Neuronal stem cell (in vitro differentiated cells): ENCODE results near the gene DDHD1. TPM values are rescaled to one million over a fixed set of nuclear protein-coding genes. Genes with fewer than 3 reads are reported as not detected.

ENCODE experiments used
- DNase-seq: peaks from one replicate; pipeline ENCODE4 v3.0.0-alpha.2; 2013; ENCODE audit warnings: low spot score
- H2AFZ ChIP-seq: one replicate; pipeline ENCODE4 v1.6.1; 2013; ENCODE audit warnings: mild to moderate bottlenecking, low read length, inconsistent platforms
- H2AK5ac ChIP-seq: 2 replicates; pipeline ENCODE4 v1.6.1; 2013; ENCODE audit warnings: low read depth, mild to moderate bottlenecking, inconsistent platforms, low read length, moderate library complexity, mixed read lengths
- H2BK120ac ChIP-seq: 2 replicates; pipeline ENCODE4 v1.6.1; 2013; ENCODE audit warnings: low read depth, mild to moderate bottlenecking, inconsistent platforms, low read length, moderate library complexity, mixed read lengths
- H2BK12ac ChIP-seq: one replicate; pipeline ENCODE4 v1.6.1; 2013; ENCODE audit warnings: low read length, inconsistent platforms
- H2BK15ac ChIP-seq: 2 replicates; pipeline ENCODE4 v1.6.1; 2013; ENCODE audit warnings: mild to moderate bottlenecking, low read length, inconsistent platforms, mixed read lengths
- H2BK5ac ChIP-seq: one replicate; pipeline ENCODE4 v1.6.1; 2013; ENCODE audit warnings: inconsistent platforms, mild to moderate bottlenecking, low read length, moderate library complexity
- H3K14ac ChIP-seq: one replicate; pipeline ENCODE4 v1.6.1; 2013; ENCODE audit warnings: low read length, inconsistent platforms
- H3K18ac ChIP-seq: 2 replicates; pipeline ENCODE4 v1.6.1; 2013; ENCODE audit warnings: low read length, inconsistent platforms
- H3K23ac ChIP-seq: 2 replicates; pipeline ENCODE4 v1.6.1; 2013; ENCODE audit warnings: low read depth, mild to moderate bottlenecking, mixed read lengths, low read length, inconsistent platforms; ENCODE audit not compliant: poor library complexity
- H3K27ac ChIP-seq: replicated peaks from 3 replicates; pipeline ENCODE4 v1.5.1; 2013; ENCODE audit warnings: low read length, inconsistent platforms
- H3K27me3 ChIP-seq, 3 experiments: 2 replicates each; pipeline ENCODE4 v1.6.1; 2013; ENCODE audit warnings: low read length in 3 of 3, mild to moderate bottlenecking in 2 of 3, inconsistent platforms in 1 of 3, low read depth in 1 of 3, mixed read lengths in 1 of 3, moderate library complexity in 1 of 3; ENCODE audit not compliant: control insufficient read depth in 3 of 3, insufficient read depth in 3 of 3
- H3K36me3 ChIP-seq, 2 donors: replicated peaks in 1 of 2; 2 replicates each; pipeline ENCODE4 v1.6.1; 2013; ENCODE audit warnings: low read length in 2 of 2; ENCODE audit not compliant: control insufficient read depth in 2 of 2, insufficient read depth in 2 of 2
- H3K4ac ChIP-seq: 2 replicates; pipeline ENCODE4 v1.6.1; 2013; ENCODE audit warnings: inconsistent platforms, mild to moderate bottlenecking, low read length, moderate library complexity
- H3K4me1 ChIP-seq, 2 donors: 1 replicate in 1 of 2; 2 replicates in 1 of 2; pipeline ENCODE4 v1.6.1; 2013; ENCODE audit warnings: low read length in 2 of 2, low read depth in 1 of 2; ENCODE audit not compliant: control insufficient read depth in 2 of 2, insufficient read depth in 1 of 2
- H3K4me2 ChIP-seq: one replicate; pipeline ENCODE4 v1.6.1; 2013; ENCODE audit warnings: mild to moderate bottlenecking, low read length, inconsistent platforms; ENCODE audit not compliant: insufficient read depth, poor library complexity, severe bottlenecking
- H3K4me3 ChIP-seq, 2 donors: 2 replicates each; pipeline ENCODE4 v1.5.1; 2013; ENCODE audit warnings: low read length in 2 of 2, mild to moderate bottlenecking in 2 of 2, inconsistent platforms in 1 of 2, moderate library complexity in 1 of 2
- H3K79me1 ChIP-seq: one replicate; pipeline ENCODE4 v1.6.1; 2013; ENCODE audit warnings: low read depth, mild to moderate bottlenecking, inconsistent platforms, low read length, moderate library complexity
- H3K9ac ChIP-seq: one replicate; pipeline ENCODE4 v1.6.1; 2013; ENCODE audit warnings: mild to moderate bottlenecking, low read depth, low read length, inconsistent platforms; ENCODE audit not compliant: poor library complexity
- H3K9me3 ChIP-seq, 2 donors: replicated peaks in 1 of 2; 2 replicates each; pipeline versions ENCODE3 to v1.6.1; 2013; ENCODE audit warnings: low read length in 2 of 2, mild to moderate bottlenecking in 2 of 2, inconsistent platforms in 1 of 2, low read depth in 1 of 2, mixed read lengths in 1 of 2, moderate library complexity in 1 of 2; ENCODE audit not compliant: control insufficient read depth in 2 of 2, insufficient read depth in 1 of 2
- H4K8ac ChIP-seq: one replicate; pipeline ENCODE4 v1.6.1; 2013; ENCODE audit warnings: low read depth, mild to moderate bottlenecking, inconsistent platforms, low read length, moderate library complexity
- H4K91ac ChIP-seq: one replicate; pipeline ENCODE4 v1.6.1; 2013; ENCODE audit warnings: low read length, low read depth, mild to moderate bottlenecking, inconsistent platforms; ENCODE audit not compliant: poor library complexity
- WGBS, 2 donors: extraction: QIAGEN DNeasy Blood & Tissue Kit; methylation state at CpG; one replicate each; pipeline ENCODE4 v1.1.7; 2013; ENCODE audit warnings: missing lambda C conversion rate in 2 of 2, mixed read lengths in 1 of 2; ENCODE audit not compliant: insufficient read length in 2 of 2, insufficient replicate concordance in 1 of 2; ENCODE audit errors: extremely low coverage in 2 of 2; 5-methylcytosine and 5-hydroxymethylcytosine counted together
- small RNA-seq: library from polyadenylated mRNA; stranded (forward); fragments of <200 nt; extraction: miRNeasy Mini kit (QIAGEN cat#:217004); gene quantifications from one replicate; pipeline ENCODE3, GENCODE V24; 2013; ENCODE audit not compliant: insufficient read depth

The DDHD1 gene

GRCh38 chr14:52988139-52988538 is 165.0 kb downstream of the DDHD1 start:
- Histone ChIP-seq H2BK12ac (no peak overlapping the region), H3K27ac (no peak overlapping the region)

GRCh38 chr14:52987514-52987913 is 165.6 kb downstream of the DDHD1 start:
- Histone ChIP-seq H3K18ac (no peak overlapping the region), H2BK5ac (no peak overlapping the region), H2BK12ac (no peak overlapping the region), H2AK5ac (no peak overlapping the region), H3K23ac (no peak overlapping the region), H3K36me3 (no peaks in the 10 kb centered on the region), H3K27me3 (no peaks in the 10 kb centered on the region), H2BK15ac (no peak overlapping the region), H3K4ac (no peak overlapping the region), H3K9me3 (no peaks in the 10 kb centered on the region), H4K8ac (no peak overlapping the region), H3K4me2 (no peak overlapping the region), H3K4me3 (no peak overlapping the region), H3K9ac (no peak overlapping the region), H3K14ac (no peak overlapping the region), H3K4me1 (no peaks in the 10 kb centered on the region), H3K27ac (no peak overlapping the region), H3K79me1 (no peaks in the 10 kb centered on the region), H4K91ac (no peak overlapping the region), H2BK120ac (no peak overlapping the region), H2AFZ (no peak overlapping the region)
- WGBS, 2 donors = no CpG with 5 or more reads among the region's 3 CpGs
- no peak for DNase-seq

More at GRCh38 chr14:52988139-52988538, 165.0 kb downstream of the DDHD1 start:
- no peak overlapping the region for H3K4ac ChIP-seq
- H3K27me3 ChIP-seq = no peaks in the 10 kb centered on the region
- H2AFZ ChIP-seq = no peak overlapping the region
- no peaks in the 10 kb centered on the region for H3K79me1 ChIP-seq
- no peak overlapping the region for H3K18ac ChIP-seq
- no peaks in the 10 kb centered on the region for H3K9me3 ChIP-seq
- no peak overlapping the region for H2BK5ac ChIP-seq
- H3K9ac ChIP-seq = no peak overlapping the region
- H2AK5ac ChIP-seq = no peak overlapping the region
- no peaks in the 10 kb centered on the region for H3K4me1 ChIP-seq
- H4K91ac ChIP-seq = no peak overlapping the region
- DNase-seq = no peak
- no peaks in the 10 kb centered on the region for H3K36me3 ChIP-seq
- H2BK15ac ChIP-seq = no peak overlapping the region
- H4K8ac ChIP-seq = no peak overlapping the region
- H3K4me3 ChIP-seq = no peak overlapping the region
- H3K23ac ChIP-seq = no peak overlapping the region
- no peak overlapping the region for H3K14ac ChIP-seq
- no peak overlapping the region for H3K4me2 ChIP-seq
- no peak overlapping the region for H2BK120ac ChIP-seq

- no peak overlapping the region for H2BK5ac ChIP-seq
These were observed 166.1 kb downstream of the DDHD1 start for GRCh38 chr14:52987042-52987441.

More at GRCh38 chr14:52987042-52987441, 166.1 kb downstream of the DDHD1 start:
- WGBS, 2 donors = no CpG with 5 or more reads among the region's 2 CpGs
- Histone ChIP-seq H2BK15ac (no peak overlapping the region), H3K27ac (no peak overlapping the region), H3K4me1 (no peaks in the 10 kb centered on the region), H3K23ac (no peak overlapping the region), H3K4ac (no peak overlapping the region), H2AK5ac (no peak overlapping the region), H4K91ac (no peak overlapping the region), H3K36me3 (no peaks in the 10 kb centered on the region), H2BK12ac (no peak overlapping the region), H3K14ac (no peak overlapping the region), H3K9me3 (no peaks in the 10 kb centered on the region), H2AFZ (no peak overlapping the region), H3K18ac (no peak overlapping the region), H4K8ac (no peak overlapping the region), H3K4me3 (no peak overlapping the region), H3K9ac (no peak overlapping the region), H2BK120ac (no peak overlapping the region), H3K79me1 (no peaks in the 10 kb centered on the region), H3K4me2 (no peak overlapping the region), H3K27me3 (no peaks in the 10 kb centered on the region)
- DNase-seq = no peak

Small RNAs within 50 kb of the gene (small RNA-seq; reads per million reads assigned to genes)
- gene AL352979.1 = not detected
